ENCODE data around the gene HNRNPC. TPM values are rescaled to one million over a fixed set of nuclear protein-coding genes. Genes with fewer than 3 reads are reported as not detected.
A peak's percentile ranks its signal among the peaks of the same experiment; 100 is the strongest.
"Not testable (repeated sequence)": the region's sequence is repeated elsewhere in the genome, so short reads cannot be mapped to it uniquely, and the experiment has no call there.

Gene HNRNPC
- total RNA-seq, 6 experiments from 2014 or later: 528 to 684 (median 604) TPM

GRCh38 chr14:21309238-21309636, 40.0 kb upstream of the HNRNPC start:
- Mint-ChIP-seq H3K4me1 (ENCODE audit: low read depth) (no peaks in the 10 kb centered on the region; the same call in 1 of the 2 replicates), H3K27me3 (ENCODE audit: insufficient read depth) (peaks cover 21% of the 10 kb centered on the region), H3K9me3 (no peaks in the 10 kb centered on the region), H3K36me3 (ENCODE audit: low read depth) (no peaks in the 10 kb centered on the region), H3K27ac (no peak overlapping the region), H3K4me3 (peak overlapping the region; percentile 14; the same call in 1 of the 2 replicates)
- TF ChIP-seq CTCF (IDR thresholded peaks at IDR 0.05): no peak
- DNase-seq: no peak

GRCh38 chr14:21308479-21309237, 39.4 kb upstream of the HNRNPC start:
- Mint-ChIP-seq H3K9me3 (no peaks in the 10 kb centered on the region), H3K27ac (no peak overlapping the region), H3K4me1 (ENCODE audit: low read depth) (no peaks in the 10 kb centered on the region; the same call in 1 of the 2 replicates), H3K4me3 (peak overlapping the region; percentile 14; the same call in 1 of the 2 replicates), H3K36me3 (ENCODE audit: low read depth) (no peaks in the 10 kb centered on the region), H3K27me3 (ENCODE audit: insufficient read depth) (peaks cover 21% of the 10 kb centered on the region)
- TF ChIP-seq CTCF (IDR thresholded peaks at IDR 0.05): no peak
- DNase-seq: peak; percentile 45

GRCh38 chr14:21308132-21308478, 38.9 kb upstream of the HNRNPC start:
- no peaks in the 10 kb centered on the region; the same call in 1 of the 2 replicates for H3K4me1 Mint-ChIP-seq (ENCODE audit: low read depth)
- TF ChIP-seq CTCF (IDR thresholded peaks at IDR 0.05): no peak
- H3K9me3 Mint-ChIP-seq: no peaks in the 10 kb centered on the region
- H3K27me3 Mint-ChIP-seq (ENCODE audit: insufficient read depth): peaks cover 21% of the 10 kb centered on the region
- peak overlapping the region; percentile 14; the same call in 1 of the 2 replicates for H3K4me3 Mint-ChIP-seq
- DNase-seq: no peak
- no peaks in the 10 kb centered on the region for H3K36me3 Mint-ChIP-seq (ENCODE audit: low read depth)
- no peak overlapping the region for H3K27ac Mint-ChIP-seq

GRCh38 chr14:21307637-21308036, 38.4 kb upstream of the HNRNPC start:
- H3K36me3 Mint-ChIP-seq (ENCODE audit: low read depth): no peaks in the 10 kb centered on the region

GRCh38 chr14:21302836-21303140, 33.5 kb upstream of the HNRNPC start:
- peaks cover 18% of the 10 kb centered on the region for H3K27me3 Mint-ChIP-seq (ENCODE audit: insufficient read depth)
- not testable (repeated sequence) for DNase-seq; H3K4me1 Mint-ChIP-seq (ENCODE audit: low read depth); H3K36me3 Mint-ChIP-seq (ENCODE audit: low read depth); H3K27ac Mint-ChIP-seq; H3K9me3 Mint-ChIP-seq; H3K4me3 Mint-ChIP-seq

More at GRCh38 chr14:21307637-21308036, 38.4 kb upstream of the HNRNPC start:
- no peak overlapping the region for H3K27ac Mint-ChIP-seq
- H3K4me1 Mint-ChIP-seq (ENCODE audit: low read depth): no peaks in the 10 kb centered on the region; the same call in 1 of the 2 replicates
- no peak for TF ChIP-seq CTCF (IDR thresholded peaks at IDR 0.05)
- no peak for DNase-seq
- H3K4me3 Mint-ChIP-seq: no peak overlapping the region
- peaks cover 21% of the 10 kb centered on the region for H3K27me3 Mint-ChIP-seq (ENCODE audit: insufficient read depth)
- no peaks in the 10 kb centered on the region for H3K9me3 Mint-ChIP-seq

GRCh38 chr14:21302013-21302835, 33.0 kb upstream of the HNRNPC start:
- DNase-seq: no peak
- no peaks in the 10 kb centered on the region for H3K9me3 Mint-ChIP-seq
- no peaks in the 10 kb centered on the region for H3K4me1 Mint-ChIP-seq (ENCODE audit: low read depth)
- peaks cover 20% of the 10 kb centered on the region for H3K27me3 Mint-ChIP-seq (ENCODE audit: insufficient read depth)
- no peak overlapping the region for H3K4me3 Mint-ChIP-seq
- TF ChIP-seq CTCF (IDR thresholded peaks at IDR 0.05): no peak
- H3K36me3 Mint-ChIP-seq (ENCODE audit: low read depth): no peaks in the 10 kb centered on the region
- no peak overlapping the region for H3K27ac Mint-ChIP-seq
